Retinal pigment epithelial cell (primary cell): ENCODE measurements around the gene NEK11.

Experiments used
- DNase-seq: peaks from one replicate; pipeline ENCODE4 v3.0.0-alpha.2; 2010; ENCODE audit warnings: low read depth
- H3K4me3 ChIP-seq: 2 replicates; pipeline ENCODE4 v1.5.1; 2011; ENCODE audit warnings: mild to moderate bottlenecking, low read length, control low read depth, moderate library complexity
- TF ChIP-seq, protein P1 (sequence below): conservative IDR thresholded peaks from 2 replicates; pipeline ENCODE4 v1.5.1; 2011; ENCODE audit warnings: low read depth, low read length, control low read depth, inconsistent platforms

Gene NEK11

DNA sequence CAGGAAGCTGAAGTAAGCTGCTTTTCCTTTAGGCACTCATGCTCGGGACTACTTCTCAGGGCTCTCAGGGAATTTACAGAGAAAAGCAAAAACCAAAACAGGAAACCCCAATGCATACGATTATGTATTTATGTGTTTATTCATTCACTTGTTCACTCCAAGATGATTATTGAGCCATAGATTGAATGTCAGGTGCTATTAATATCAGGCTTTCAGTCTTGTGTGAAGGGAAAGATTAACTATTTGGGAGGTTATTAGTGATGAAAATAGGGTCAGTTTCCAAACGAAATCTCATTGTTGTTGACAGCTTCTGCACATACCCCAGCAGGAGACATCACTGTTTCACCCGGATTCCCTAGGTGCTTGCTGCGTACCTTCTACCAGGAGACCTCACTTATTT, 135.8 kb downstream of the NEK11 start:
- TF ChIP-seq, protein P1, sequence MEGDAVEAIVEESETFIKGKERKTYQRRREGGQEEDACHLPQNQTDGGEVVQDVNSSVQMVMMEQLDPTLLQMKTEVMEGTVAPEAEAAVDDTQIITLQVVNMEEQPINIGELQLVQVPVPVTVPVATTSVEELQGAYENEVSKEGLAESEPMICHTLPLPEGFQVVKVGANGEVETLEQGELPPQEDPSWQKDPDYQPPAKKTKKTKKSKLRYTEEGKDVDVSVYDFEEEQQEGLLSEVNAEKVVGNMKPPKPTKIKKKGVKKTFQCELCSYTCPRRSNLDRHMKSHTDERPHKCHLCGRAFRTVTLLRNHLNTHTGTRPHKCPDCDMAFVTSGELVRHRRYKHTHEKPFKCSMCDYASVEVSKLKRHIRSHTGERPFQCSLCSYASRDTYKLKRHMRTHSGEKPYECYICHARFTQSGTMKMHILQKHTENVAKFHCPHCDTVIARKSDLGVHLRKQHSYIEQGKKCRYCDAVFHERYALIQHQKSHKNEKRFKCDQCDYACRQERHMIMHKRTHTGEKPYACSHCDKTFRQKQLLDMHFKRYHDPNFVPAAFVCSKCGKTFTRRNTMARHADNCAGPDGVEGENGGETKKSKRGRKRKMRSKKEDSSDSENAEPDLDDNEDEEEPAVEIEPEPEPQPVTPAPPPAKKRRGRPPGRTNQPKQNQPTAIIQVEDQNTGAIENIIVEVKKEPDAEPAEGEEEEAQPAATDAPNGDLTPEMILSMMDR, result no peak
- H3K4me3 ChIP-seq, result no peak overlapping the region
- DNase-seq, result no peak

DNA sequence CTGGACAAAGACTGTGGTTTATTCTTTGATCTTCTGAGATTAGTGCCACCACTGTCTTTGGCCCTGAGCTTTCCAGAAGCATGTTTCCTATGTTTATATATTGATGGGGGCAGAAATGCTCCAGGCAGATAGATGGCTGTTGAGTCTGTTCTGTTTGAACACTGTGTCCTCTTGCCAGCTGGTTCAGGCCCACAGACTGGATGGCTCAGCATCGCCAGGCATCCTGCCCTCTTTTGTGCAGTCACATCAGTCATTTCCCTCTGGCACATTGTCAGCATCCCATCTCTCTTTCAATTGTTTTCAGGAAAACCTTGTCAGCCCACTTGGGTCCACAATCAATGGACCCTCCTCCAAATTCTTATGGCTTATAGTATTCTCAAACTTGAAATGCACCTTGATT, 141.2 kb downstream of the NEK11 start:
- H3K4me3 ChIP-seq, result no peak overlapping the region
- TF ChIP-seq, protein P1, result no peak
- DNase-seq, result no peak

DNA sequence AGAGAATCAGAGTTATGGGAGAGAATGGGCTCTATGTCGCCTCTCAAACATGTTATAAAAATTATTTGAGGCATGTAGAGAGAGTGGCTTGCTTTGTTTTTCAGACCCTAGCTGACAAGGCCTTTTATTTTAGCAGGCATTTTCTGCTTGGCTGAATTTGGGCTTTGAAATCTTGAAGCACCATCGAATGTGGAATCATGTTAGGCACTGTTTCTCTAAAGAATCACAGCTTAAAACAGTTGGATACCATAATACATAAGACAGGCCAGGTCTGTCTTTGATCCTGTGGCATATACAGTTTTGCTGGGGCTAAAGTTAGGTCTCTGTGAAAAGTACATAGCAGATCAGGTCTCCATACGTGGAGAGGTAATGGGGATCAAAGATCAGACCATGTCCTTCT, 142.7 kb downstream of the NEK11 start:
- DNase-seq, result no peak
- H3K4me3 ChIP-seq, result no peak overlapping the region
- TF ChIP-seq, protein P1, result no peak

DNA sequence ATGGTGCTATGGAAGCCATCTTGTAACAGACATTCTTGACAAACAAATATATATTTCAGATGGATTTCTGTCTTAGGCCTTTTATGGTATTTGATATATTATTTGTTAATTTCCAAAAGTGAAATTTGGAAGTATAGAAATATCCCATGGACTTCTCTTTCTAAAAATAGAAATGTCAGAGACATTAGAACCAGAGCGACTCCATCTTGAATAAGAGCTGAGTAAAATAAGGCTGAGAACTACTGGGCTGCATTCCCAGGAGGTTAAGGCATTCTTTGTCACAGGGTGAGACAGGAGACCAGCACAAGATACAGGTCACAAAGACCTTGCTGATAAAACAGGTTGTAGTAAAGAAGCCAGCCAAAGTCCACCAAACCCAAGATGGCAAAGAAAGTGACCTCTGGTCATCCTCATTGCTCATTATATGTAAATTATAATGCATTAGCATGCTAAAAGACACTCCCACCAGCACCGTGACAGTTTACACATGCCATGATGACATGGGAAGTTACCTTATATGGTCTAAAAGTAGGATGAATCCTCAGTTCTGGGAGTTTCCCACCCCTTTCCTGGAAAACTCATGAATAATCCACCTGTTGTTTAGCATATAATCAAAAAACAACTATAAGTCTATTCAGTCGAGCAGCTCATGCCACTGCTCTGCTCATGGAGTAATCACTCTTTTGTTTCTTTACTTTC, 146.0 kb downstream of the NEK11 start:
- TF ChIP-seq, protein P1, result no peak
- H3K4me3 ChIP-seq, result no peak overlapping the region
- no peak for DNase-seq

DNA sequence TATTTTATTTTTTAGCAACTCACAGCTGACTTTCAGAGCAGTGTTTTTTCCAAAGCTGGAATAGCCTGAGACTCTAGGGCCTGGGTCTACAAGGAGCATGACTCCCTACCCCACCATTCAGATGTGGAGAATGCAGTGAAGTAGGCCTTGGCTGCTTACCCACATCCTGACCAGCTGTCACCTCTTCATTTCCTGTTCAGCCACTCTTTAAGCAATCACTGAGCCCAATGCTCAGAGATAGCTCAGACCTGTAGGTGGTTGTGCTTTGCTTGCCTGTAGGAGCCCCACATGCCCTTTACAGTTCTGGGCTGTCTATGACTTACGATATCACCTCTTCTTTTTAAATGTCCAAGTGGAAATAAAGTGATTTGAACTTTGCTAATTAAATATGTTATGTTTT, 148.1 kb downstream of the NEK11 start:
- TF ChIP-seq, protein P1, result no peak
- no peak for DNase-seq

DNA sequence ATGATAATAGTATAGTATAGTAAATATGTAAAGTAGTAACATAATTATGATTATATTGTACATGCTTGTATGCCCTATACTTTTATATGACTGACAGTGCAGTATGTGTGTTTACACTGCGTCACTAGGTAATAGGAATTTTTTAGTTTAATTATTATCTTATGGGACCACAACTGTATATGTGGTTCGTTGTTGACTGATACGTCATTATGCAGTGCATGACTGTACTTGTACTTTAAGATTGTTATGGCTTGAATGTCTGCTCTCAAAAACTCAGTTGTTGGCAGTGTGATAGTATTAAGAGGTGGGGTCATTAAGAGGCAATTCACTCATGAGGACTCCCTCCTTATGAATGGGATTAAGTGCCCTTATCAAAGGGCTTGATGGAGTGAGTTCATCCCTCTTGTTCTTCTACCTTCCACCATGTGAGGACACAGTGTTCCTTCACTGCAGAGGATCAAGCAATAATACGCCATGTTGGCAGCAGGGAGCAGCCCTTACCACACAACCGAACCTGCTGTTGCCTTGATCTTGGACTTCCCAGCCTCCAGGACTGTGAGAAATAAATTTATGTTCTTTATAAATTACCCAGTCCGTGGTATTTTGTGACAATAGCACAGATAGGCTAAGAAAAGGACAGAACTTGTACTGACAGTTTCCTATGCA, 152.2 kb downstream of the NEK11 start:
- DNase-seq, result no peak
- TF ChIP-seq, protein P1, result no peak
- H3K4me3 ChIP-seq, result no peak overlapping the region

More for the DNA sequence above, 148.1 kb downstream of the NEK11 start:
- no peak overlapping the region for H3K4me3 ChIP-seq

DNA sequence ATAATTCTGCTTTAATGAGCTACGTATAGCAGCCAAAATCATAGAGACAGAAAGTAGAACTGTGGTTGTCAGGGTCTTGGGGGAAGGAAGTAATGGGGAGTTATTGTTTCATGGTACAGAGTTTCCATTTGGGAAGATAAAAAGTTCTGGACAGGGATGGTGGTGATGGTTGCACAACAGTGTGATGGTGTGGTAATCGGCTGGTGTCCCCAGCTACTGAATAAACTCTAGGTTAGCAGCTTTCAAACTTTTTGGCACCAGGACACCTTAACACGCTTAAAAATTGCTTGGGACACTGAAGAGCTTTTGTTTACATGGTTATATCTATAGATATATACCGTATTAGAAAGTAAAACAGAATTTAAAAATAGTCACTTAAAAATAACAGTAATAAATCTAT, 166.0 kb downstream of the NEK11 start:
- no peak overlapping the region for H3K4me3 ChIP-seq
- TF ChIP-seq, protein P1, result no peak
- DNase-seq, result no peak
